GM11168 (cell line): ENCODE measurements around the gene TLR7.

Experiments used
- in situ Hi-C: fragments of 300-500 bp; cut with MboI; formaldehyde crosslinking; loops from one replicate; pipeline ENCODE4 v1.12.0; 2022; ENCODE audit warnings: low sequenced_read_pairs; ENCODE audit not compliant: unreplicated experiment

TLR7 gene

DNA sequence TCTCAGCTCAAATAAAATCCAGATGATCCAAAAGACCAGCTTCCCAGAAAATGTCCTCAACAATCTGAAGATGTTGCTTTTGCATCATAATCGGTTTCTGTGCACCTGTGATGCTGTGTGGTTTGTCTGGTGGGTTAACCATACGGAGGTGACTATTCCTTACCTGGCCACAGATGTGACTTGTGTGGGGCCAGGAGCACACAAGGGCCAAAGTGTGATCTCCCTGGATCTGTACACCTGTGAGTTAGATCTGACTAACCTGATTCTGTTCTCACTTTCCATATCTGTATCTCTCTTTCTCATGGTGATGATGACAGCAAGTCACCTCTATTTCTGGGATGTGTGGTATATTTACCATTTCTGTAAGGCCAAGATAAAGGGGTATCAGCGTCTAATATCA, 20.9 kb downstream of the TLR7 start:
- in situ Hi-C loops = no loop called here

DNA sequence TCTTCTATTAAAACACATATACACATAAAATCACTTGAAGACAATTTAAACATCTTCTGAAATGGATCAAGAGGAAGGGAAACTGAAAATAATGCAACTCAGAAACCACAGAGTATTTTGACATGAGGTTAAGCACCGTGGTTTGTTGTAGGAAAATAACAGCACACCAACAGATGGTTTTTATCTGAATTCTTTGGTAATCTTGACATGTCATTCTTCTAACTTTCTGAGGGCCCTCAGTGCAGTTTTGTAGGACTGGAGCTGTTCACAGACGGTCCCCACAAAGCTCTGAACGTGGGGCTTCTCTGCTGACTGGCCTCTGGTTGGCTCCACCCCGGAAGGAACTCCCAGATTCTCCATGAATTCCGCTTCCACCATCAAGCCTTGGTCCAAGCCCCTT, 23.6 kb downstream of the TLR7 start:
- in situ Hi-C loops = no loop called here

GRCh38 chrX:12891171-12891570, 24.3 kb downstream of the TLR7 start:
- in situ Hi-C loops = no loop called here

DNA sequence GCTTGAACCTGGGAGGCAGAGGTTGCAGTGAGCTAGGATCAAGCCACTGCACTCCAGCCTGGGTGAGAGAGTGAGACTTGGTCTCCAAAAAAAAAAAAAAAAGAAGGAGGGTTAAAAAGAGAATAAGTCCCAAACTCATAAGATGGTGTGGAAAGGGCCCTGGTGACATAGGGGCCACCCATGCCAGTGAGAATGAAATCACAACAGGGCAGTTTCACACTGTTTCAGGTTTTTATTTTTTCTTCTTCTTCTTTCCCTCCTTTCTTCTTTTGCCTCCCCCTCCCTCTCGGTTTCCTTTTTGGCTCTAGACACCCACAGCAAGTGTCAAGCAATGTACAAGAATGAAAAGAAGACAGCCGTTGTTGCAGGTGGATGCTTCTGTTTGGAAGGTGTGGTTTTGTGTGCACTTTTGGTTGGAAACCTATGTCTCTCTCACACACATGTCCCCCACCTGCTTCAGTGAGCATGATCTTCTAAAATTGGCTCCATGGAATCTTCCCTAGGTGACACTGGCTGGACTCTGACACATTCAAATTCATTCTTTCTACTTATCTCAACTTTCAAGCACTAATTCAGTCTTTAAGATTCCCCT, 25.1 kb downstream of the TLR7 start:
- in situ Hi-C loops = no loop called here

DNA sequence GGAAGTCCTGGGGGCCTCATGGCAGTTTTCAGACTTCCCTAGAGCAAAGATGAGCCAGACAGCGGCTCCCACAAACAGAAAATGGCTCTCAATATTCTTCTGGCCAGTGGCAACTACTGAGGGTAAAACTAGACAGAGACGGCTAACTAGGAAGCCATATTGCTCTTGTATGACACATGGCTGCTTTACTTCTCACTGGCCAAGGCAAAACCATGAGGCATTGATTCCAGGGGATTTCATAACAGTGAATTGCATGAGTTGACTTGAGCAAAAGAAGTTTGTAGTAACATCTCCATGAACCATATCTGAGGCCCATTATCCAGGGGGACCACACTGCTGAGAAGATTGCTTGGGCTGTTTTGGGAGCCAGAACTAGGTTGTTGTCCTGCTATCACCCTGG, 25.8 kb downstream of the TLR7 start:
- in situ Hi-C loops = no loop called here

DNA sequence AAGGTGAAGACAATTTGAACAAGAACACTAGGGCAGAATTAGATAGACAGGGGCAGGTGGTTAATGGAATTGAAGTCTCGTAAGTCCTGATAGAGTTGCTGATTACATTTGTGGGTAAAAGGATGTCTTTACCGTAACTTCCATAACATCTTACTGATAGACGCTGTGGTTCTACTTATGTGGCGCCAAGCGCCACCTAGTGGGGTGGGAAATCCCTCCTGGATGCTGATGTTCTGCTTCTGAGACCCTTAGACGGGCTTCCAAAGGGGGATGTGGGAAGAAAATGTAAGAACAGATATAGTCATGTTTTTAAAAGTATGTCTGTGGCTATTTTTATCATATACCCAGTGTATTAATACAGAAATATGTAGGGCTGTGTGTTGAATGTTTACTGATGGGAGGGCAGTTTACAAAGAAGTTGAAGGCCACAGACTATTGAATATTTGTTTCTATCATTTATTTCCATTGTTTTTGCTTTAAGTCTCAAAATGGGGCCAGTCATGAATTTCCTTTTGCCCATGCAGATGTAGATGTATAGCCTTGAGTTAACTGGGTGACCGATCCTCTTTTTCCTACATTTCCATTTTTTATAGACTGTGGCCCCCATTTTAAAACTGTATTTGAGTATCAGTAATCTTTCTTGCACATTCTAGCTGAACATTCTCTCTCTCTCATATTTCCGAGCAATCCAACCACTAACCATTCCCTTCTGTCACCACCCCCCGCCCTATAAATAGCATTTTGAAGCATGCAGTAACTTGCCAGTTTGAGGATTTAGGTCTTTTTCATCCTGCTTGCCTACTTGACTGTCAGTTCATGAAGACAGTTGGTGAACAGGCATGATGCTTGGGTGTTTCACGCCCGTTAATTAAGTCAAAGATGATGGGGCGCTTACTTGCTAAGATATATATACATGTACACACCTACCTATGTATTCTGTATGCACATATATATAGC, 27.5 kb downstream of the TLR7 start:
- in situ Hi-C loops = no loop called here

GRCh38 chrX:12895866-12896265, 29.0 kb downstream of the TLR7 start:
- in situ Hi-C loops = no loop called here

- in situ Hi-C loops = no loop called here
These were observed 30.1 kb downstream of the TLR7 start for GRCh38 chrX:12896935-12897334.

DNA sequence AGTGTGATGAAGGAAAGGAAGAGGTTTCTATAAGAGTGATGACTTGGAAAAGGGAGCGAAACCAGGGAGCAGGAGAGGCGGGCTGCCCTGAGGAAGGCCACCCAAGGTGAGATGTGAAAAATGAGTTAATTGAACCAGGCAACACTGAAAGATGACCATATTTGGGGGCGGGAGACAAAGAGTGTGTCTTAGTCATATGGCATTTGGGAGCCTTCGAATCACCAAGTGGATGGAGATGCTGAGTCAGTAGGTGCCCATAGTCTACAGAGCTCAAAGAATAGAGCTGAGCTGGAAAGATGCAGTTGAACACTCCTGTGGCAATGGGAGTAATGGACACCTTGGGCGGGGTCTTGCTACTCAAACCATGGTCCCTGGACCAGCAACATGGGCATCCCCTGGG, 31.2 kb downstream of the TLR7 start:
- in situ Hi-C loops = no loop called here

DNA sequence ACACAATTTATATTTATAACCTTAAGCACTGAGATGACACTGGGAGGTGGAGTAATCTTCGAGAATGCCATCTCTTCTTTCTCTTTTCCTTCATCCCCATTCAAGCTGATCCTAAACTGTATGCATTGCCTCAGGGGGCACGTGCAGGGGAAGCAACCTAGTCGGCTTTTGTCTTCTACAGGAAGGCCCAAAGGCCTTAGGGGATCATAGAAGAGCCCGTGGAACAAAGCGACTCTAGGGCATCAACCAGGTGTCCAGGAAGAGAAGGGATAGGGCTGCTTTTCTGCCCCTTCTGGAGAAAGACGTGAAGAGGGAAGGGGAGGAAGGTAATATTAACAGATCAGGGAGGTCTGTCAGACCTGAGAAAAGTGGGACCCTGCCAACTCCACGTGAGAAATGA, 32.6 kb downstream of the TLR7 start:
- in situ Hi-C loops = no loop called here

DNA sequence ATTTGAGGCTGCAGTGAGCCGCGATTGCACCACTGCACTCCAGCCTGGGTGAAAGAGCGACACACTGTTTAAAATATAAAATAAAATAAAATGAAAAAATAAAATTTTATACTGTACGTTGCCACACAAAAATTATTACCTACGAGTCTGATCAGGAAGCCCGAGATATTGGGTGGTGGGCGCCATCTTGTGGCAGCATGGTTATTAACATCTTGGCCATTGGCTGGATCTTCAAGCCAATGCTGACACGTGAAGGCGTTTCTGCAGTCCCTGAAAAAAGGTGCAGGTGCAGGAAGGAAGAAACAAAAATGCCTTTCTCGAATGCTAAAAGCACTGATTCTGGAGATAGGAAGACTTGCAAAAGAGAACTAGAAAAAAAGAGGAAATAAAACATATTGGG, 34.6 kb downstream of the TLR7 start:
- in situ Hi-C loops = loop anchor here (5.0 to 25.0 kb wide), 2 partner anchors 84 to 736 kb away; no protein-coding TSS in a partner anchor

DNA sequence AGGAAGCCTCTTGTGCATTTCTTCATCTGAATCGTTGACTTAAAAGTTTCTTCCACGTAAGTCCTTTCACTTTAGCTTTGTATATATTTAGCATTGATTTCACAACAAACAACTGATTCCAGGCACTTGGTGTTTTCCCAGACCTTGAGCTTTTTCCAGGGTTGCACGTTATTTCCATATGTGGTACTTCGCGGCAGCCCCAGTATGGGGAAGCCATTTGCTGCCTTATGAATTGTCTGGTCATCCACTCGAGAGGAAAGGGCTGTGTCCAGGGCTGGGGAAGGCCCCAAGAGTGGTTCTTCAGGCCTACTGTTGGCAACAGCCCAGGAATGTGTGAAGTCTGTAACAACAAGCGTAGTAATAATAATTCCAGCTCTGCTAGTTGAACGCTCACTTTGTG, 36.8 kb downstream of the TLR7 start:
- in situ Hi-C loops = loop anchor here (5.0 to 25.0 kb wide), 2 partner anchors 86 to 734 kb away; no protein-coding TSS in a partner anchor

- in situ Hi-C loops = loop anchor here (25.0 kb wide), 1 partner anchor 731 kb away; no protein-coding TSS in a partner anchor
These were observed 39.3 kb downstream of the TLR7 start, which contains the start of gene TLR8 for GRCh38 chrX:12906046-12906761. TSS of gene TLR8 (plus strand) at chrX:12906620. CDS start at chrX:12906707, 87 bp downstream.

- in situ Hi-C loops = loop anchor here (25.0 kb wide), 1 partner anchor 727 kb away; no protein-coding TSS in a partner anchor
These were observed 43.7 kb downstream of the TLR7 start for GRCh38 chrX:12910423-12911121.

DNA sequence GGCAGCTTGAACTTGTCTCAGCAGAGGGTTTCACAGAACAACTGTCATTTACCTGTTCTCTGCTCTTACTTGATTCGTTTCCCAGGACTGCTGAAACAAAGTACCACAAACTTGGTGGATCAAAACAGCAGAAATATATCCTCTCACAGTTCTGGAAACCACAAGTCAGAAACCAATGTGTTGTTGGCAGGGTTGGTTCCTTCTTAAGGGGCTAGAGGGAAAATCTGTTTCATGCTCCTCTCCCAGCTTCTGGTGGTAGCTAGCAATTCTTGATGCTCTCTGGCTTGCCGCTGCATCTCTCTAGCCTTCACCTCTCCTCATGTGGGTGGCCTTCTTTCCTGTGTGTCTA, 44.2 kb downstream of the TLR7 start:
- in situ Hi-C loops = loop anchor here (25.0 kb wide), 1 partner anchor 726 kb away; no protein-coding TSS in a partner anchor

GRCh38 chrX:12912791-12913482, 46.1 kb downstream of the TLR7 start:
- in situ Hi-C loops = loop anchor here (25.0 kb wide), 1 partner anchor 724 kb away; no protein-coding TSS in a partner anchor

DNA sequence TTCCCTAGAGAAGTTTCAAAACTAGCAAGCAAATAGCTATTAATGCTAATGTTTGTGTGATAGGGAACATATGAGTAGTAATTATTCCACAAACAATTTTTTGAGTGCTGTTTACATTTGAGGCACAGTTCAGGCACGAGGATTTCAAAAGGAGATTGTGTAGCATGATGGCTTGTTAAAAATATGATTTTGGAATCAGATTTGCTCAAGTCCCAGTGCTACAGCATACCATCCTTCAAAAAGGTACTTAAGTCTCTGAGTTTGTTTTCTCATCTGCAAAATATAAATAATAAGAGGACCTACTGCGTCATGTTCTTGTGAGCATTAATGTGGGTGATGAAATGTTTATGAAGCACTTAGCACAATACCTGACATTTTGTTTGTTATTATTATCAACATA, 50.9 kb downstream of the TLR7 start:
- in situ Hi-C loops = loop anchor here (25.0 kb wide), 1 partner anchor 720 kb away; no protein-coding TSS in a partner anchor

DNA sequence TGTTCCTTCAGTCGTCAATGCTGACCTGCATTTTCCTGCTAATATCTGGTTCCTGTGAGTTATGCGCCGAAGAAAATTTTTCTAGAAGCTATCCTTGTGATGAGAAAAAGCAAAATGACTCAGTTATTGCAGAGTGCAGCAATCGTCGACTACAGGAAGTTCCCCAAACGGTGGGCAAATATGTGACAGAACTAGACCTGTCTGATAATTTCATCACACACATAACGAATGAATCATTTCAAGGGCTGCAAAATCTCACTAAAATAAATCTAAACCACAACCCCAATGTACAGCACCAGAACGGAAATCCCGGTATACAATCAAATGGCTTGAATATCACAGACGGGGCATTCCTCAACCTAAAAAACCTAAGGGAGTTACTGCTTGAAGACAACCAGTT, 52.2 kb downstream of the TLR7 start:
- in situ Hi-C loops = loop anchor here (25.0 kb wide), 1 partner anchor 718 kb away; no protein-coding TSS in a partner anchor

DNA sequence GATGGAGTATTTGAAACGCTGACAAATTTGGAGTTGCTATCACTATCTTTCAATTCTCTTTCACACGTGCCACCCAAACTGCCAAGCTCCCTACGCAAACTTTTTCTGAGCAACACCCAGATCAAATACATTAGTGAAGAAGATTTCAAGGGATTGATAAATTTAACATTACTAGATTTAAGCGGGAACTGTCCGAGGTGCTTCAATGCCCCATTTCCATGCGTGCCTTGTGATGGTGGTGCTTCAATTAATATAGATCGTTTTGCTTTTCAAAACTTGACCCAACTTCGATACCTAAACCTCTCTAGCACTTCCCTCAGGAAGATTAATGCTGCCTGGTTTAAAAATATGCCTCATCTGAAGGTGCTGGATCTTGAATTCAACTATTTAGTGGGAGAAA, 52.7 kb downstream of the TLR7 start:
- in situ Hi-C loops = loop anchor here (25.0 kb wide), 1 partner anchor 718 kb away; no protein-coding TSS in a partner anchor
